ENCODE data around the gene COL2A1.

GRCh38 chr12:48027183-48028002, 23.1 kb upstream of the COL2A1 start:
- TF ChIP-seq CTCF (IDR thresholded peaks at IDR 0.05) = no peak
- no peak for TF ChIP-seq POLR2A (IDR thresholded peaks at IDR 0.05)
